Temporal lobe (tissue), 2 donors: ENCODE measurements around the gene FCN2. TPM values are rescaled to one million over a fixed set of nuclear protein-coding genes. Genes with fewer than 3 reads are reported as not detected.

Source experiments
- small RNA-seq: library from RNA; depleted of rRNA; stranded (forward); fragments of <200 nt; gene quantifications from one replicate; pipeline ENCODE3, GENCODE V24; 2014; ENCODE audit warnings: low replicate concordance
- total RNA-seq: library from RNA; depleted of rRNA; stranded (reverse); fragments of >200 nt; gene quantifications from one replicate; pipeline ENCODE4 v1.2.3, GENCODE V29; 2014

FCN2 gene
- total RNA-seq, 1 donor from 2014 or later: not detected

Small RNAs within 50 kb of the gene (small RNA-seq; reads per million reads assigned to genes)
- not detected for gene AL603650.1
- not detected for gene MIR3689A
- gene MIR3689B: not detected
- not detected for gene MIR3689C
- not detected for gene MIR3689D1
- gene MIR3689D2: not detected
- gene MIR3689E: not detected
- not detected for gene MIR3689F

Other genes starting within 250 kb of the FCN2 start
- 4.9 TPM for gene COL5A1, start 239.0 kb upstream of the FCN2 start, total RNA-seq
- gene FCN1, start 37.1 kb downstream of the FCN2 start, total RNA-seq: 0.98 TPM
- gene OLFM1, start 206.9 kb downstream of the FCN2 start, total RNA-seq: 75.5 TPM